B cell (primary cell): Measurements from ENCODE around the gene UBN1.

Experiments
- EZH2 ChIP-seq: IDR thresholded peaks from 2 replicates; pipeline ENCODE4 v1.6.1; 2012; ENCODE audit warnings: borderline replicate concordance, low read depth, mild to moderate bottlenecking, moderate library complexity, low read length; ENCODE audit not compliant: insufficient read depth, poor library complexity, severe bottlenecking
- TF ChIP-seq, protein P1 (sequence below): fragments of 200-600 bp; IDR thresholded peaks from one replicate; pipeline ENCODE4 v1.8.0; 2022; ENCODE audit warnings: antibody characterized with exemption, mild to moderate bottlenecking

DNA sequence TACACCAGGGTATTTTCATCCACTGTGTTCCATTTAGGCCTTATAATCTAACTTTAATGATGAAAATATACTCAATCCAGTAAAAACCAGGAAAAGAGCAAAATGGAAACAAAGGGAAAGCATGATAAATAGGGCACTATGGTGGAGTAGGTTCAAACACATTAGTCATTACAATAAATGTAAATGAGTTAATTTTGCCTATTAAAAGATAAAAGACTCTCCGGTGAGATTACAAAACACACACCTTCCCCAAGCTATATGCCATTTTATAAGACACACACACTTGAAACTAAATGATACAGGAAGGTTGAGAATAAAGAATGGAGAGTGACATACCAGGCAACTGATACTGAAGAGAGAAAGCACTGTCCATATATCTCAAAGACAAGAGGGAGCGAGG, 79.6 kb downstream of the UBN1 start:
- no peak for TF ChIP-seq EZH2
- TF ChIP-seq, protein P1, sequence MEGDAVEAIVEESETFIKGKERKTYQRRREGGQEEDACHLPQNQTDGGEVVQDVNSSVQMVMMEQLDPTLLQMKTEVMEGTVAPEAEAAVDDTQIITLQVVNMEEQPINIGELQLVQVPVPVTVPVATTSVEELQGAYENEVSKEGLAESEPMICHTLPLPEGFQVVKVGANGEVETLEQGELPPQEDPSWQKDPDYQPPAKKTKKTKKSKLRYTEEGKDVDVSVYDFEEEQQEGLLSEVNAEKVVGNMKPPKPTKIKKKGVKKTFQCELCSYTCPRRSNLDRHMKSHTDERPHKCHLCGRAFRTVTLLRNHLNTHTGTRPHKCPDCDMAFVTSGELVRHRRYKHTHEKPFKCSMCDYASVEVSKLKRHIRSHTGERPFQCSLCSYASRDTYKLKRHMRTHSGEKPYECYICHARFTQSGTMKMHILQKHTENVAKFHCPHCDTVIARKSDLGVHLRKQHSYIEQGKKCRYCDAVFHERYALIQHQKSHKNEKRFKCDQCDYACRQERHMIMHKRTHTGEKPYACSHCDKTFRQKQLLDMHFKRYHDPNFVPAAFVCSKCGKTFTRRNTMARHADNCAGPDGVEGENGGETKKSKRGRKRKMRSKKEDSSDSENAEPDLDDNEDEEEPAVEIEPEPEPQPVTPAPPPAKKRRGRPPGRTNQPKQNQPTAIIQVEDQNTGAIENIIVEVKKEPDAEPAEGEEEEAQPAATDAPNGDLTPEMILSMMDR, result no peak
